ENCODE measurements around the gene SERBP1.

DNA sequence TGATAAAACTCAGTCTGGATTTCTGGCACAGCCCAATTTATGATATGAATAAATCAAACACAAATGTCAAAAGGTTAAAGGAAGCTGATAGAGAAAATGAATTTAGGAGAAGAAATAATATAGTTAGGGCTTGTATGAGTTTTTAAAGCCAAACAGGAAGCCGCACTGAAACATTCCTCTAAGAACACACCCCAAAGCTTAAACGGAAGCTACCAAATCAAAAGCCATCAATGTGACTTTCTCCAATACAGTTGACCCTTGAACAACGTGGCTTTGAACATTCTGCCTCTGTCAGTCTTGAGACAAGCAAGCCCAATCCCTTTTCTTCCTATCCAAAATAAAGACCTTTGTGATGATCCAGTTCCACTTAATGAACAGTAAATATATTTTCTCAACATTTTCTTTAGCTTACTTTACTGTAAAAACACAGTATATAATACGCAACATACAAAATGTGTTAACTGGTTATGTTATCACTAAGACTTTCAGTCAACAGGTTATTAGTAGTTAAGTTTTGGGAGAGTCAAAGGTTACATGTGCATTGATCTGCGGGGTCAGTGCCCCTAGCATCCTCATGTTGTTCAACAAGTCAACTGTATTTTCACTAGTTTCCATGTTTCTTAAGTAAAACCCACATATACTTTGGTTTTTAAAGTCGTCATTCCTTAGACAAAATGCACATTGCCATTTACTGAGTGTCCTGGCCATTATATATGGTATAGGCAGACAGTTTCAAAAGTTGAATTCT, 11.2 kb downstream of the SERBP1 start:
- TF ChIP-seq, protein P1, sequence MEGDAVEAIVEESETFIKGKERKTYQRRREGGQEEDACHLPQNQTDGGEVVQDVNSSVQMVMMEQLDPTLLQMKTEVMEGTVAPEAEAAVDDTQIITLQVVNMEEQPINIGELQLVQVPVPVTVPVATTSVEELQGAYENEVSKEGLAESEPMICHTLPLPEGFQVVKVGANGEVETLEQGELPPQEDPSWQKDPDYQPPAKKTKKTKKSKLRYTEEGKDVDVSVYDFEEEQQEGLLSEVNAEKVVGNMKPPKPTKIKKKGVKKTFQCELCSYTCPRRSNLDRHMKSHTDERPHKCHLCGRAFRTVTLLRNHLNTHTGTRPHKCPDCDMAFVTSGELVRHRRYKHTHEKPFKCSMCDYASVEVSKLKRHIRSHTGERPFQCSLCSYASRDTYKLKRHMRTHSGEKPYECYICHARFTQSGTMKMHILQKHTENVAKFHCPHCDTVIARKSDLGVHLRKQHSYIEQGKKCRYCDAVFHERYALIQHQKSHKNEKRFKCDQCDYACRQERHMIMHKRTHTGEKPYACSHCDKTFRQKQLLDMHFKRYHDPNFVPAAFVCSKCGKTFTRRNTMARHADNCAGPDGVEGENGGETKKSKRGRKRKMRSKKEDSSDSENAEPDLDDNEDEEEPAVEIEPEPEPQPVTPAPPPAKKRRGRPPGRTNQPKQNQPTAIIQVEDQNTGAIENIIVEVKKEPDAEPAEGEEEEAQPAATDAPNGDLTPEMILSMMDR (IDR thresholded peaks at IDR 0.05) = no peak
- TF ChIP-seq POLR2AphosphoS5 (IDR thresholded peaks at IDR 0.05) = no peak
